ENCODE results near the gene TRPM1. TPM values are rescaled to one million over a fixed set of nuclear protein-coding genes. Genes with fewer than 3 reads are reported as not detected.

Gene TRPM1
- total and polyA plus RNA-seq, 3 donors from 2014 or later: 3.6 to 4.4 (median 4.4) TPM

- H3K9me3 ChIP-seq: no peaks in the 10 kb centered on the region
- H3K4me3 ChIP-seq: no peak overlapping the region
- H3K27me3 ChIP-seq: no peaks in the 10 kb centered on the region
- no peaks in the 10 kb centered on the region for H3K4me1 ChIP-seq
- 96 to 97% methylated on average over 2 of the region's 2 CpGs for WGBS, 2 donors
- no peak for DNase-seq
- TF ChIP-seq CTCF (IDR thresholded peaks at IDR 0.05) (no peak), POLR2A (IDR thresholded peaks at IDR 0.05) (no peak)
- intact Hi-C loops (cut with DNase I; ENCODE audit: low total_unique reads): no loop called here
- no peak overlapping the region for H3K27ac ChIP-seq
- H3K36me3 ChIP-seq (ENCODE audit: low read depth, missing control alignments): no peaks in the 10 kb centered on the region
Measured at GRCh38 chr15:30969724-30970123, 131.8 kb downstream of the TRPM1 start.

GRCh38 chr15:30963681-30964080 lies 137.8 kb downstream of the TRPM1 start:
- Histone ChIP-seq H3K4me1 (no peaks in the 10 kb centered on the region), H3K9me3 (no peaks in the 10 kb centered on the region), H3K27me3 (no peaks in the 10 kb centered on the region), H3K36me3 (ENCODE audit: low read depth, missing control alignments) (no peaks in the 10 kb centered on the region), H3K27ac (no peak overlapping the region), H3K4me3 (no peak overlapping the region)
- no peak for DNase-seq
- TF ChIP-seq POLR2A (IDR thresholded peaks at IDR 0.05) (no peak), CTCF (IDR thresholded peaks at IDR 0.05) (no peak)
- 86 to 89% methylated on average over 3 of the region's 3 CpGs for WGBS, 2 donors
- intact Hi-C loops (cut with DNase I; ENCODE audit: low total_unique reads): no loop called here

- no peaks in the 10 kb centered on the region for H3K36me3 ChIP-seq (ENCODE audit: low read depth, missing control alignments)
- no peaks in the 10 kb centered on the region for H3K9me3 ChIP-seq
- H3K27me3 ChIP-seq: no peaks in the 10 kb centered on the region
- intact Hi-C loops (cut with DNase I; ENCODE audit: low total_unique reads): no loop called here
- H3K27ac ChIP-seq: no peak overlapping the region
- H3K4me1 ChIP-seq: no peaks in the 10 kb centered on the region
- no peak for DNase-seq
- WGBS, 2 donors: 96 to 100% methylated on average over 3 of the region's 3 CpGs
- TF ChIP-seq CTCF (IDR thresholded peaks at IDR 0.05) (no peak), POLR2A (IDR thresholded peaks at IDR 0.05) (no peak)
- H3K4me3 ChIP-seq: no peak overlapping the region
Measured at GRCh38 chr15:30962659-30963058, 138.9 kb downstream of the TRPM1 start.

GRCh38 chr15:30962079-30962478 lies 139.4 kb downstream of the TRPM1 start:
- H3K4me3 ChIP-seq: no peak overlapping the region
- DNase-seq: no peak
- H3K4me1 ChIP-seq: no peaks in the 10 kb centered on the region
- no peak for TF ChIP-seq POLR2A (IDR thresholded peaks at IDR 0.05)
- no peak for TF ChIP-seq CTCF (IDR thresholded peaks at IDR 0.05)
- no peaks in the 10 kb centered on the region for H3K27me3 ChIP-seq
- intact Hi-C loops (cut with DNase I; ENCODE audit: low total_unique reads): no loop called here
- no peaks in the 10 kb centered on the region for H3K36me3 ChIP-seq (ENCODE audit: low read depth, missing control alignments)
- no peaks in the 10 kb centered on the region for H3K9me3 ChIP-seq
- H3K27ac ChIP-seq: no peak overlapping the region

- no peaks in the 10 kb centered on the region for H3K9me3 ChIP-seq
- no peak overlapping the region for H3K27ac ChIP-seq
- H3K4me3 ChIP-seq: no peak overlapping the region
- TF ChIP-seq CTCF (IDR thresholded peaks at IDR 0.05) (no peak), POLR2A (IDR thresholded peaks at IDR 0.05) (no peak)
- no peaks in the 10 kb centered on the region for H3K36me3 ChIP-seq (ENCODE audit: low read depth, missing control alignments)
- H3K27me3 ChIP-seq: no peaks in the 10 kb centered on the region
- intact Hi-C loops (cut with DNase I; ENCODE audit: low total_unique reads): no loop called here
- H3K4me1 ChIP-seq: no peaks in the 10 kb centered on the region
- WGBS, 2 donors: 90 to 91% methylated on average over 5 of the region's 5 CpGs
- no peak for DNase-seq
Measured at GRCh38 chr15:30958219-30958618, 143.3 kb downstream of the TRPM1 start.
